Measurements from ENCODE around the gene GRIA4. TPM values are rescaled to one million over a fixed set of nuclear protein-coding genes. Genes with fewer than 3 reads are reported as not detected.
"Not testable (repeated sequence)": the region's sequence is repeated elsewhere in the genome, so short reads cannot be mapped to it uniquely, and the experiment has no call there.

The GRIA4 gene
- total RNA-seq, 2 donors from 2014 or later: 1.2 TPM; not detected in 1

DNA sequence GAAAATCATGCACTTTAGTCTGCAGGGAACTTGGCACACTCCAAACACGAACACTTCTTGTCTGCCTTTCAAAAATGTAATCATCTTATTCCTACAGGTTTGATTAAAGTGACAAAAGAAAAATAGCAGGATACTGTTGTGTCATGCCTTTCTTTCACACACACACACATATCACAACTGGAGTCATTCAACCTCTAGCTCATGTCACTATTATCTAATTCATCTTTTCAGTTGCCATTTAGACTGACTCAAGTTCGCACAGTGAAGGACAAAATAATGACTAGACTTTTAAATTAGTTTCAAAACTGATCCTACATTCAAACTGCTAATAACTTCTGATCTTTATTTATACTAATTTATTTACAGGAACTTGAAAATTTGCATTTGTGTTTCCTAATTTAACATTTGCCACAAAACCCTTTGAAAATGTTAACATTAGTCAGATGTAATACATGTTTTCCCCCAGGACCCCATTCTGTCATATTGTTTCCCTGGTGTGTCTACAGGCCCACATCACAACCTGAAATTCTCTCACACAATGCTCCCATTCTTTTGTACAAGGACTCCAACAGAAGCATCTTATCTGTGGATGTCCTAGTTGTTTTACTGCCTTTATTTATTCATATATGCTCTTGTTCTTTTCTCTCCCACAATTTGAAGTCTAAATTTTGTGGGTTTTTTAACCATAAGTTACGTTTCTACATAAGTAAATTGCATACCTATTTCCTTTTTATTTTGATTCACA is 171.1 kb downstream of the GRIA4 start:
- TF ChIP-seq, protein P1, sequence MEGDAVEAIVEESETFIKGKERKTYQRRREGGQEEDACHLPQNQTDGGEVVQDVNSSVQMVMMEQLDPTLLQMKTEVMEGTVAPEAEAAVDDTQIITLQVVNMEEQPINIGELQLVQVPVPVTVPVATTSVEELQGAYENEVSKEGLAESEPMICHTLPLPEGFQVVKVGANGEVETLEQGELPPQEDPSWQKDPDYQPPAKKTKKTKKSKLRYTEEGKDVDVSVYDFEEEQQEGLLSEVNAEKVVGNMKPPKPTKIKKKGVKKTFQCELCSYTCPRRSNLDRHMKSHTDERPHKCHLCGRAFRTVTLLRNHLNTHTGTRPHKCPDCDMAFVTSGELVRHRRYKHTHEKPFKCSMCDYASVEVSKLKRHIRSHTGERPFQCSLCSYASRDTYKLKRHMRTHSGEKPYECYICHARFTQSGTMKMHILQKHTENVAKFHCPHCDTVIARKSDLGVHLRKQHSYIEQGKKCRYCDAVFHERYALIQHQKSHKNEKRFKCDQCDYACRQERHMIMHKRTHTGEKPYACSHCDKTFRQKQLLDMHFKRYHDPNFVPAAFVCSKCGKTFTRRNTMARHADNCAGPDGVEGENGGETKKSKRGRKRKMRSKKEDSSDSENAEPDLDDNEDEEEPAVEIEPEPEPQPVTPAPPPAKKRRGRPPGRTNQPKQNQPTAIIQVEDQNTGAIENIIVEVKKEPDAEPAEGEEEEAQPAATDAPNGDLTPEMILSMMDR (IDR thresholded peaks at IDR 0.05): no peak
- Histone ChIP-seq H3K9me3 (no peaks in the 10 kb centered on the region), H3K4me3 (no peak overlapping the region), H3K4me1 (ENCODE audit: control insufficient read depth in 1 of 2, low read depth in 2 of 2) (no peaks in the 10 kb centered on the region), H3K36me3 (no peaks in the 10 kb centered on the region), H3K27ac (no peak overlapping the region), H3K27me3 (replicated peaks; ENCODE audit: insufficient read depth) (no peaks in the 10 kb centered on the region)
- DNase-seq (ENCODE audit: low spot score): no peak
- ATAC-seq (ENCODE audit: insufficient number of reproducible peaks, low FRiP score, low read depth): no peak

GRCh38 chr11:105781807-105782206 is 171.9 kb downstream of the GRIA4 start:
- TF ChIP-seq, protein P1 (IDR thresholded peaks at IDR 0.05): no peak
- no peak overlapping the region for H3K4me3 ChIP-seq
- H3K4me1 ChIP-seq (ENCODE audit: control insufficient read depth in 1 of 2, low read depth in 2 of 2): no peaks in the 10 kb centered on the region
- no peak for DNase-seq (ENCODE audit: low spot score)
- ATAC-seq (ENCODE audit: insufficient number of reproducible peaks, low FRiP score, low read depth): no peak
- H3K27ac ChIP-seq: no peak overlapping the region
- H3K27me3 ChIP-seq (replicated peaks; ENCODE audit: insufficient read depth): no peaks in the 10 kb centered on the region
- H3K36me3 ChIP-seq: no peaks in the 10 kb centered on the region
- no peaks in the 10 kb centered on the region for H3K9me3 ChIP-seq

- Histone ChIP-seq H3K4me3 (no peak overlapping the region), H3K9me3 (no peaks in the 10 kb centered on the region), H3K36me3 (no peaks in the 10 kb centered on the region), H3K4me1 (ENCODE audit: control insufficient read depth in 1 of 2, low read depth in 2 of 2) (no peaks in the 10 kb centered on the region), H3K27ac (no peak overlapping the region), H3K27me3 (replicated peaks; ENCODE audit: insufficient read depth) (no peaks in the 10 kb centered on the region)
- DNase-seq (ENCODE audit: low spot score) (no peak), ATAC-seq (ENCODE audit: insufficient number of reproducible peaks, low FRiP score, low read depth) (no peak)
- TF ChIP-seq, protein P1 (IDR thresholded peaks at IDR 0.05): no peak
Observed at GRCh38 chr11:105783216-105783615, 173.3 kb downstream of the GRIA4 start.

DNA sequence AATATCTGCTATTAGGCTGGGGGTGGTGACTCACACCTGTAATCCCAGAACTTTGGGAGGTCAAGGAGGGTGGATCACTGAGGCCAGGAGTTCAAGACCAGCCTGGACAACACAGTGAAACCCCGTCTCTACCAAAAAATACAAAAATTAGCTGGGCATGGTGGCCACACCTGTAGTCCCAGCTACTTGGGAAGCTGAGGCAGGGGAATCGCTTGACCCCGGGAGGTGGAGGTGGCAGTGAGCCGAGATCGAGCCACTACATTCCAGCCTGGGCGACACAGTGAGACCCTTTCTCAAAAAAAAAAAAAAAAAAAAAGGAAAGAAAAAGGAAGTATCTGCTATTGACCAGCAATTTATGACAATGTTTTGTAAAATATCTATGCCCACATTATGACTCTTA is 176.0 kb downstream of the GRIA4 start:
- ATAC-seq (ENCODE audit: insufficient number of reproducible peaks, low FRiP score, low read depth); H3K27me3 ChIP-seq (replicated peaks; ENCODE audit: insufficient read depth); H3K27ac ChIP-seq; H3K36me3 ChIP-seq; H3K9me3 ChIP-seq; DNase-seq (ENCODE audit: low spot score); H3K4me1 ChIP-seq (ENCODE audit: control insufficient read depth in 1 of 2, low read depth in 2 of 2); H3K4me3 ChIP-seq: not testable (repeated sequence)

- TF ChIP-seq, protein P1 (IDR thresholded peaks at IDR 0.05): no peak
- Histone ChIP-seq H3K9me3 (no peaks in the 10 kb centered on the region), H3K27me3 (replicated peaks; ENCODE audit: insufficient read depth) (no peaks in the 10 kb centered on the region), H3K27ac (no peak overlapping the region), H3K36me3 (no peaks in the 10 kb centered on the region), H3K4me1 (ENCODE audit: control insufficient read depth in 1 of 2, low read depth in 2 of 2) (no peaks in the 10 kb centered on the region), H3K4me3 (no peak overlapping the region)
- no peak for ATAC-seq (ENCODE audit: insufficient number of reproducible peaks, low FRiP score, low read depth)
- DNase-seq (ENCODE audit: low spot score): no peak
Observed at GRCh38 chr11:105786741-105787140, 176.9 kb downstream of the GRIA4 start.
